GM12874 (cell line): Measurements from ENCODE around the gene SPECC1L.

Experiments
- CTCF ChIP-seq: IDR thresholded peaks from 2 replicates; pipeline ENCODE4 v1.5.1; 2011; ENCODE audit warnings: low read depth, mild to moderate bottlenecking, control low read depth, low read length, moderate library complexity; ENCODE audit not compliant: insufficient read depth

The SPECC1L gene

GRCh38 chr22:24270556-24271385 lies at the start of gene SPECC1L:
Gene SPECC1L (plus strand): TSS chr22:24270831. CDS start chr22:24302232, 31,401 bp downstream.
- peak; percentile 24; the same call in 1 of the 2 replicates for TF ChIP-seq CTCF

GRCh38 chr22:24224468-24224867 lies 46.2 kb upstream of the SPECC1L start:
- no peak for TF ChIP-seq CTCF

- no peak for TF ChIP-seq CTCF
Observed at GRCh38 chr22:24225044-24225601, 45.5 kb upstream of the SPECC1L start.

- TF ChIP-seq CTCF = no peak
Observed at GRCh38 chr22:24225951-24226350, 44.7 kb upstream of the SPECC1L start.

- peak; percentile 62 for TF ChIP-seq CTCF
Observed at GRCh38 chr22:24230911-24231656, 39.5 kb upstream of the SPECC1L start.

GRCh38 chr22:24231706-24232105 lies 38.9 kb upstream of the SPECC1L start:
- TF ChIP-seq CTCF = no peak

- TF ChIP-seq CTCF = no peak
Observed at GRCh38 chr22:24232124-24232523, 38.5 kb upstream of the SPECC1L start.
